AG20443 (cell line): ENCODE results near the gene FAM83F.
"Not testable (repeated sequence)": the region's sequence is repeated elsewhere in the genome, so short reads cannot be mapped to it uniquely, and the experiment has no call there.

ENCODE experiments used
- DNase-seq: peaks from one replicate; pipeline ENCODE4 v3.0.0; 2012; ENCODE audit warnings: low spot score, mixed read lengths

The FAM83F gene

GRCh38 chr22:40015358-40015976 lies 20.7 kb downstream of the FAM83F start:
- no peak for DNase-seq

GRCh38 chr22:40018051-40018450 lies 23.3 kb downstream of the FAM83F start:
- no peak for DNase-seq

- DNase-seq: no peak
These were observed 24.3 kb downstream of the FAM83F start for GRCh38 chr22:40019100-40019499.

GRCh38 chr22:40020956-40021355 lies 26.2 kb downstream of the FAM83F start:
- DNase-seq: no peak

GRCh38 chr22:40021401-40022000 lies 26.7 kb downstream of the FAM83F start:
- no peak for DNase-seq

GRCh38 chr22:40022536-40023240 lies 27.9 kb downstream of the FAM83F start:
- peak; percentile 65 for DNase-seq

- no peak for DNase-seq
These were observed 28.6 kb downstream of the FAM83F start for GRCh38 chr22:40023341-40023841.

- DNase-seq: peak; percentile 91
These were observed 29.7 kb downstream of the FAM83F start for GRCh38 chr22:40024201-40025061.

- not testable (repeated sequence) for DNase-seq
These were observed 30.3 kb downstream of the FAM83F start for GRCh38 chr22:40025062-40025379.

GRCh38 chr22:40025856-40026255 lies 31.1 kb downstream of the FAM83F start:
- DNase-seq: no peak

- no peak for DNase-seq
These were observed 31.9 kb downstream of the FAM83F start for GRCh38 chr22:40026641-40027040.

GRCh38 chr22:40027191-40028097 lies 32.7 kb downstream of the FAM83F start:
- DNase-seq: no peak

GRCh38 chr22:40028098-40028425 lies 33.3 kb downstream of the FAM83F start:
- no peak for DNase-seq

GRCh38 chr22:40029189-40029890 lies 34.6 kb downstream of the FAM83F start:
- no peak for DNase-seq

- DNase-seq: no peak
These were observed 35.4 kb downstream of the FAM83F start for GRCh38 chr22:40030026-40030757.

GRCh38 chr22:40030758-40031095 lies 36.0 kb downstream of the FAM83F start:
- DNase-seq: no peak

GRCh38 chr22:40031766-40032470 lies 37.2 kb downstream of the FAM83F start:
- peak; percentile 50 for DNase-seq

- DNase-seq: no peak
These were observed 39.0 kb downstream of the FAM83F start for GRCh38 chr22:40033586-40034380.

GRCh38 chr22:40035351-40035750 lies 40.6 kb downstream of the FAM83F start:
- DNase-seq: no peak
